ENCODE results near the gene TBX2. TPM values are rescaled to one million over a fixed set of nuclear protein-coding genes. Genes with fewer than 3 reads are reported as not detected.

The TBX2 gene
- polyA plus RNA-seq: 0.01 TPM in 2 of 3 replicates, not detected in the other
- polyA plus RNA-seq (2011; ENCODE audit: low read depth): not detected
- 0.03 TPM in 1 of 2 replicates, not detected in the other for polyA plus RNA-seq (2011; cell fraction: cytosol; rRNA removed)
- 0.04 and 0.07 TPM in 2 replicates for polyA plus RNA-seq (2011; cell fraction: nucleus; rRNA removed)
- polyA plus RNA-seq (2012; ENCODE audit: low replicate concordance): 0.02 TPM in 1 of 2 replicates, not detected in the other
- 0.10 to 0.26 TPM in 2 of 3 replicates, not detected in the other for polyA minus RNA-seq
- not detected for polyA minus RNA-seq (2011; cell fraction: cytosol; rRNA and poly(A)+ RNA removed)
- not detected in 2 replicates for polyA minus RNA-seq (2011; cell fraction: nucleus; rRNA and poly(A)+ RNA removed)

DNA sequence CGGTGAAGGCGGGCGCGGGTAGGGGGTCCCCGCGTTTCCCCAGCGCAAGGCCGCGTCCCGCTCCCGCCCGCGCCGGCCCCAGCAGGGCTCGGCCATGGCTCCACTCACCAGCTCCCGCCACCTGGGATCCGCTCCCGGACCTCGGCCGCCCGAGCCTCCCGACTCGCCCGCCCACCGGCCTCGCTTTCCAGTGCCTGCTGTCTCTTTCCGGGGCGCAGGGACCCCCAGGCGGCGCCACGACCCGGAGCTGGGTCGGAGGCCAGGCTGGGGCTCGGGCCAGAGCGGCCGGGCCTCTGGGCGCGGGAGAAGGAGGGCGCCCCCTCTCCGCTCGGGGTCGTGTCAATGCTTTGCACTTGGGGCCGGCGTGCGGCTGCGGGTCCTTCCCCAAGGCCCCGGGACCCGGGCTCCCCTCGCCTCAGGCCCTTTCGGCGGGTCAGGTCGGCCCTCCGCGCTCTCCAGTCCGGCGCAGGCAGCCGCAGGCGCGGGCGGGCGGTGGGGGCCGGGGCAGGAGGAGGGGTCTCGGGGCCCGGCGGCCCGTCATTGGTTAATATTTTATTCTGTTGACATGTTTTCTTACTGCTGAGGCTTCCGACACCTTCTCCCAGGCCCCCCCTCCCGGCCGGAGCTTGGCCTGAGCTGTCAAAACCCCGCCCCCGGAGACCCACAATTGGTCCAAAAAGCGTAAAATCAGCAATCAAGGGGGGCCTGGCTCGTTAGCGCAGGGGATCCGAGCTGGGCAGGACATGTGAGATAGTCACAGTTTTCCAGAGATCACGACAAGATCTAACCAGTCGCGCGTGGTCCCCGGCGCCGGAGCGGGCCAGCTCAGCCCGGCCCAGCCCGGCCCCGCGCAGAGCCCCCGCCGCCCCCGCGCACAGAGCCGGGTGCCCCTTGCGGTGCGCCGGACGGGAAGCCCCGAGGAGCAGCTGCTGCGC, at the start of gene TBX2:
TBX2 (plus strand) TSS at position 713 of the 935 bp plus-strand sequence. CDS start 334 bp downstream, outside the sequence.
- H3K4me2 ChIP-seq (ENCODE audit: control insufficient read depth, extremely low read depth, insufficient read depth, low read depth, low read length): peak within 1 kb of the TSS; percentile 66
- peaks cover 6% of the 10 kb centered on the region for H4K20me1 ChIP-seq (ENCODE audit: control insufficient read depth, extremely low read depth, insufficient read depth, low read length)
- no peaks in the 10 kb centered on the region for H3K9me3 ChIP-seq (ENCODE audit: control insufficient read depth, low read depth, low read length)
- TF ChIP-seq EZH2 (IDR thresholded peaks at IDR 0.05; ENCODE audit: low read length) (peak; percentile 63), CTCF (optimal IDR thresholded peaks at IDR 0.05 in 1 of 3, IDR thresholded peaks at IDR 0.05 in 1 of 3, conservative IDR thresholded peaks at IDR 0.05 in 1 of 3; ENCODE audit: extremely low read depth in 1 of 3, insufficient read depth in 2 of 3, low read length in 3 of 3) (no peak)
- peaks cover 11% of the 10 kb centered on the region for H3K4me1 ChIP-seq (ENCODE audit: control insufficient read depth, extremely low read depth, insufficient read depth, low read length)
- H2AFZ ChIP-seq (ENCODE audit: control insufficient read depth, low read length): no peak within 1 kb of the TSS
- peaks cover 95% of the 10 kb centered on the region for H3K27me3 ChIP-seq (ENCODE audit: control insufficient read depth, extremely low read depth, insufficient read depth, low read length)
- H3K9me1 ChIP-seq (ENCODE audit: control insufficient read depth, extremely low read depth, insufficient read depth, low read length): no peaks in the 10 kb centered on the region
- no peaks in the 10 kb centered on the region for H3K79me2 ChIP-seq (ENCODE audit: control insufficient read depth, insufficient read depth, low read length)
- no peak within 1 kb of the TSS for H3K27ac ChIP-seq (ENCODE audit: control insufficient read depth, insufficient read depth, low read length)
- peak within 1 kb of the TSS; percentile 33 to 49 (median 44) for H3K4me3 ChIP-seq (ENCODE audit: control insufficient read depth in 2 of 3, extremely low read depth in 1 of 3, insufficient read depth in 2 of 3, low read depth in 1 of 3, low read length in 3 of 3)
- H3K9ac ChIP-seq (ENCODE audit: control insufficient read depth, extremely low read depth, insufficient read depth, low read length): no peak within 1 kb of the TSS
- FAIRE-seq: no peak
- H3K36me3 ChIP-seq (ENCODE audit: control insufficient read depth in 2 of 2, extremely low read depth in 1 of 2, insufficient read depth in 2 of 2, low read length in 2 of 2): no peaks in the 10 kb centered on the region
- dilution Hi-C loops (cut with MboI; ENCODE audit: extremely low pct_ligation_motif_present, low sequenced_read_pairs): no loop called here
- no peak for DNase-seq (ENCODE audit: low read depth, low spot score)

DNA sequence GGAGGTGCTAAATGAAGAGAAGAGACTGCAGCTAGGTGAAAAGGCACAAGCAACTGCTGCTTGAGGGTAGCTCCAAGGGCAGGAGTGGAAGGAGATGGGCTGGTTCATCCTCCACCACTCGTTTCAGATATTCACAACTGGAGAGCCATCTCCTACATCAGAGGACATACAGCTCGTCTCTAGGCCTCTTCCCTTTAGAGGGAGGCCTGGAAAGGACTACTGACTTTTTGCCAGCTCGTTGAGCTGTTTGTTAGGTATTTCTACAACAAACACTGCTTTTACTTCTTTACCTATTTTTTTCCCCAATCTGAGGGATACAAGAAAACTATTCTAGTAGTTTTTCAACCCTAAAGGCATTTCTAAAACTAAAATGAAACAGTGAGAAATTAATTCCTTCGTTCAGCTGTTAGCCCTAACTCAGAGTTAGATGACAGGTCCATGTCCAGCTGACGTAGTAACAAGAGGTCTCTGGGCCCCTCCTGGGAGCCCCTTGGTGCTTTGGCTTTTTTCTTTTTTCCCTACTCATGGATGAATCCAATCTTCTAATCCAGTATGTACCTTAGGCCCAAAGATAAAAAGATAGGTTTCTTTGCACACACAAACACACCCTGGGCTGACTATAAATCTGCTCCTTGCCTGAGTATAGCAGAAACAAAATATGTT, 47.8 kb upstream of the TBX2 start:
- no peaks in the 10 kb centered on the region for H4K20me1 ChIP-seq (ENCODE audit: control insufficient read depth, extremely low read depth, insufficient read depth, low read length)
- H3K27ac ChIP-seq (ENCODE audit: control insufficient read depth, insufficient read depth, low read length): no peak overlapping the region
- H3K4me1 ChIP-seq (ENCODE audit: control insufficient read depth, extremely low read depth, insufficient read depth, low read length): peaks cover 8% of the 10 kb centered on the region
- H3K36me3 ChIP-seq (ENCODE audit: control insufficient read depth in 2 of 2, extremely low read depth in 1 of 2, insufficient read depth in 2 of 2, low read length in 2 of 2): no peaks in the 10 kb centered on the region
- no peak overlapping the region for H2AFZ ChIP-seq (ENCODE audit: control insufficient read depth, low read length)
- no peak overlapping the region for H3K4me3 ChIP-seq (ENCODE audit: control insufficient read depth in 2 of 3, extremely low read depth in 1 of 3, insufficient read depth in 2 of 3, low read depth in 1 of 3, low read length in 3 of 3)
- H3K27me3 ChIP-seq (ENCODE audit: control insufficient read depth, extremely low read depth, insufficient read depth, low read length): no peaks in the 10 kb centered on the region
- FAIRE-seq (no peak), DNase-seq (ENCODE audit: low read depth, low spot score) (no peak)
- H3K9me1 ChIP-seq (ENCODE audit: control insufficient read depth, extremely low read depth, insufficient read depth, low read length): no peaks in the 10 kb centered on the region
- no peak overlapping the region for H3K4me2 ChIP-seq (ENCODE audit: control insufficient read depth, extremely low read depth, insufficient read depth, low read depth, low read length)
- no peak overlapping the region for H3K9ac ChIP-seq (ENCODE audit: control insufficient read depth, extremely low read depth, insufficient read depth, low read length)
- H3K9me3 ChIP-seq (ENCODE audit: control insufficient read depth, low read depth, low read length): no peaks in the 10 kb centered on the region
- TF ChIP-seq EZH2 (IDR thresholded peaks at IDR 0.05; ENCODE audit: low read length): no peak
- TF ChIP-seq CTCF (optimal IDR thresholded peaks at IDR 0.05 in 1 of 3, IDR thresholded peaks at IDR 0.05 in 1 of 3, conservative IDR thresholded peaks at IDR 0.05 in 1 of 3; ENCODE audit: extremely low read depth in 1 of 3, insufficient read depth in 2 of 3, low read length in 3 of 3): no peak
- H3K79me2 ChIP-seq (ENCODE audit: control insufficient read depth, insufficient read depth, low read length): no peaks in the 10 kb centered on the region
- dilution Hi-C loops (cut with MboI; ENCODE audit: extremely low pct_ligation_motif_present, low sequenced_read_pairs): no loop called here

Measured in keratinocyte (primary cell).